GM10248 (cell line): ENCODE data around the gene EYA2.

Experiments used
- CTCF ChIA-PET: fragments of 300-600 bp; sonication (Branson Sonifier 250); formaldehyde crosslinking; extraction: SDS; loops from one replicate; lab custom pipeline; 2021; ENCODE audit warnings: antibody characterized with exemption; lab: Yijun Ruan, JAX
- POLR2A ChIA-PET: fragments of 350-650 bp; sonication (Branson Sonifier 250); formaldehyde crosslinking; extraction: SDS; loops from one replicate; lab custom pipeline; 2020; ENCODE audit warnings: antibody characterized with exemption; lab: Yijun Ruan, JAX
- DNase-seq: peaks from one replicate; pipeline ENCODE4 v3.0.0; 2012; ENCODE audit errors: extremely low spot score
- CTCF ChIP-seq: IDR thresholded peaks from 2 replicates; pipeline ENCODE4 v1.5.1; 2012; ENCODE audit warnings: mild to moderate bottlenecking, low read depth; ENCODE audit errors: extremely low read depth, missing control alignments, control extremely low read depth

The EYA2 gene

GRCh38 chr20:46974669-46975434, 80.2 kb downstream of the EYA2 start:
- TF ChIP-seq CTCF, result no peak
- CTCF ChIA-PET, result no interaction called here
- DNase-seq, result no peak
- POLR2A ChIA-PET, result no interaction called here

GRCh38 chr20:46975976-46976375, 81.3 kb downstream of the EYA2 start:
- ChIA-PET POLR2A (no interaction called here), CTCF (no interaction called here)
- no peak for DNase-seq
- no peak for TF ChIP-seq CTCF

- no peak for TF ChIP-seq CTCF
- CTCF ChIA-PET, result no interaction called here
Measured at GRCh38 chr20:46977204-46977603, 82.6 kb downstream of the EYA2 start.

GRCh38 chr20:46977909-46978588, 83.4 kb downstream of the EYA2 start:
- POLR2A ChIA-PET, result no interaction called here
- TF ChIP-seq CTCF, result no peak
- no peak for DNase-seq
- CTCF ChIA-PET, result no interaction called here

More at GRCh38 chr20:46977204-46977603, 82.6 kb downstream of the EYA2 start:
- DNase-seq, result no peak
- POLR2A ChIA-PET, result no interaction called here

GRCh38 chr20:46978951-46979491, 84.4 kb downstream of the EYA2 start:
- ChIA-PET POLR2A (no interaction called here), CTCF (no interaction called here)
- no peak for DNase-seq
- no peak for TF ChIP-seq CTCF

GRCh38 chr20:46979603-46980241, 85.1 kb downstream of the EYA2 start:
- DNase-seq, result no peak
- no peak for TF ChIP-seq CTCF
- CTCF ChIA-PET, result no interaction called here
- POLR2A ChIA-PET, result no interaction called here
